ENCODE results near the gene GINS3. TPM values are rescaled to one million over a fixed set of nuclear protein-coding genes. Genes with fewer than 3 reads are reported as not detected.

The GINS3 gene
- 1 to 10 TPM; 1.4 to 3.5 (median 2.2) TPM for total RNA-seq
- total RNA-seq (2013) = 3.7 TPM

DNA sequence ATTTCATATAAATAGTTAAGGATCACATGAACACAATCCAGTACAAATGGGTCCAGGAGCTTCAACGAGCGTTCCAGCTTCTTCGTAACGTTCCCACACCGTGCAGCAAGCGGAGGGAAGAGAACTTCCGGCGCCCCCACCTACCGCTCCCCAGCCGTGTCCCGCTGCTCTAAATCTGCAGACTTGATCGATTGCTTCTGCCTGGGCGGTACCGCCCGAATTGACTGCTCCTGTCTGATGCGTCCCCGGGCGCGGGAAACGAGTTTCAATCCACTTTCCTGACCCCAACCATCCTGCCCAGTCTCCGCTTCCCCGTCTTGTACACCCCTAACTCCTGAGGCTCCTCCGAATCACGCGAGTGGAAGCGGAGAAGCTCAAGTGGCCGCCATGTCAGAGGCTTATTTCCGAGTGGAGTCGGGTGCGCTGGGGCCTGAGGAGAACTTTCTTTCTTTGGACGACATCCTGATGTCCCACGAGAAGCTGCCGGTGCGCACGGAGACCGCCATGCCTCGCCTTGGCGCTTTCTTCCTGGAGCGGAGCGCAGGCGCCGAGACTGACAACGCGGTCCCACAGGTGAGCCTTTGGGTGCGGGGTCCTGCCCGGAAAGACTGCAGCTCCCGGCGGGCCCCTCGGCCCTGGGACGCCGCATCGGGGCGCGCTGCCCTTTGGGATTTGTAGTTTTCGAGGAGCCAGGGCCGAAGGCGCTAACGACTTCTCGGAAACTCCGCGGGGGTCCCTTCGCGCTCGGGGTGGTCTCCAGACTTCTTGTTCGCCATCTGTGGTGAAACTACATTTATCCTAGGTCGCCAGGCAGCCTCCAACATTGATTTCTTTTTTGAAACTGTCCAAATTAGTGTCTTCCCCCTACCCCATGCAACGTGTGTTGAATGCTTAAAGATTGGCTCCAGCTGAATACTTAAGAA lies at the start of gene GINS3:
GINS3 (plus strand) TSS at position 257 of the 923 bp plus-strand sequence; CDS start at position 388, 131 bp downstream.
- peaks cover 9 to 14% of the 10 kb centered on the region in 2 donors for H3K4me1 Mint-ChIP-seq
- WGBS (ENCODE audit: insufficient coverage) = under 1% methylated on average over 66 of the region's 67 CpGs
- peak within 1 kb of the TSS; percentile 89 to 93 for H3K27ac Mint-ChIP-seq
- Histone ChIP-seq H3K36me3 (ENCODE audit: control insufficient read depth, insufficient read depth, low read length) (no peaks in the 10 kb centered on the region), H3K9me3 (ENCODE audit: control insufficient read depth, insufficient read depth, low read length) (no peaks in the 10 kb centered on the region), H3K4me1 (ENCODE audit: control insufficient read depth, insufficient read depth, low read length) (peaks cover 10% of the 10 kb centered on the region), H3K4me3 (ENCODE audit: low read length) (peak within 1 kb of the TSS; percentile 92), H3K27me3 (ENCODE audit: control insufficient read depth, insufficient read depth, low read length) (no peaks in the 10 kb centered on the region), H3K27ac (ENCODE audit: low read length) (peak within 1 kb of the TSS; percentile 38)
- intact Hi-C loops (cut with micrococcal nuclease) = no loop called here
- DNase-seq (peak; percentile 70 to 87), ATAC-seq (peak; percentile 94 to 96 (median 95))
- TF ChIP-seq, protein P1, sequence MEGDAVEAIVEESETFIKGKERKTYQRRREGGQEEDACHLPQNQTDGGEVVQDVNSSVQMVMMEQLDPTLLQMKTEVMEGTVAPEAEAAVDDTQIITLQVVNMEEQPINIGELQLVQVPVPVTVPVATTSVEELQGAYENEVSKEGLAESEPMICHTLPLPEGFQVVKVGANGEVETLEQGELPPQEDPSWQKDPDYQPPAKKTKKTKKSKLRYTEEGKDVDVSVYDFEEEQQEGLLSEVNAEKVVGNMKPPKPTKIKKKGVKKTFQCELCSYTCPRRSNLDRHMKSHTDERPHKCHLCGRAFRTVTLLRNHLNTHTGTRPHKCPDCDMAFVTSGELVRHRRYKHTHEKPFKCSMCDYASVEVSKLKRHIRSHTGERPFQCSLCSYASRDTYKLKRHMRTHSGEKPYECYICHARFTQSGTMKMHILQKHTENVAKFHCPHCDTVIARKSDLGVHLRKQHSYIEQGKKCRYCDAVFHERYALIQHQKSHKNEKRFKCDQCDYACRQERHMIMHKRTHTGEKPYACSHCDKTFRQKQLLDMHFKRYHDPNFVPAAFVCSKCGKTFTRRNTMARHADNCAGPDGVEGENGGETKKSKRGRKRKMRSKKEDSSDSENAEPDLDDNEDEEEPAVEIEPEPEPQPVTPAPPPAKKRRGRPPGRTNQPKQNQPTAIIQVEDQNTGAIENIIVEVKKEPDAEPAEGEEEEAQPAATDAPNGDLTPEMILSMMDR (IDR thresholded peaks at IDR 0.05) = no peak
- no peaks in the 10 kb centered on the region for H3K9me3 Mint-ChIP-seq
- H3K4me3 Mint-ChIP-seq = peak within 1 kb of the TSS; percentile 100
- H3K36me3 Mint-ChIP-seq = no peaks in the 10 kb centered on the region
- H3K27me3 Mint-ChIP-seq (ENCODE audit: low read depth in 2 of 2) = peaks cover 9 to 10% of the 10 kb centered on the region in 2 donors

DNA sequence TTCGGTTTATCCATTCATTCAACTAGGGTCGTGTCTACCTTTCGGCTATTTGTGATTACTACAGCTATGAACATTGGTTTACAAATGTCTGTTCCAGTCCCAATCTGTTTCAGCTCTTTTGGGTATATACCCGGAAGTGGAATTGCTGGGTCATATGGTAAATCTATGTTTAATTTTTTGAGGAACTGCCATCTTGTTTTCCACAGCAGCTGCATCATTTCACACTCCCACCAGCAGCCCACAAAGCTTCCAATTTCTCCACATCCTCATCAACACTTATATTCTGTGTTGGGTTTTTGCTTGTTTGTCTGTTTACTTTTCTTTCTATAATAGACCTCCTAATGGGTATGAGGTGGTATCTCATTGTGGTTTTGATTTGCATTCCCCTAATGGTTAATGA lies 48.7 kb upstream of the GINS3 start:
- Mint-ChIP-seq H3K36me3 (no peaks in the 10 kb centered on the region), H3K27me3 (ENCODE audit: low read depth in 2 of 2) (peaks cover 23 to 28% of the 10 kb centered on the region in 2 donors), H3K4me3 (no peak overlapping the region), H3K27ac (no peak overlapping the region), H3K4me1 (no peaks in the 10 kb centered on the region), H3K9me3 (no peaks in the 10 kb centered on the region)
- WGBS (ENCODE audit: insufficient coverage) = 97% methylated on average over 3 of the region's 4 CpGs
- Histone ChIP-seq H3K4me1 (ENCODE audit: control insufficient read depth, insufficient read depth, low read length) (no peaks in the 10 kb centered on the region), H3K36me3 (ENCODE audit: control insufficient read depth, insufficient read depth, low read length) (no peaks in the 10 kb centered on the region), H3K9me3 (ENCODE audit: control insufficient read depth, insufficient read depth, low read length) (no peaks in the 10 kb centered on the region), H3K27ac (ENCODE audit: low read length) (no peak overlapping the region), H3K27me3 (ENCODE audit: control insufficient read depth, insufficient read depth, low read length) (peaks cover 3% of the 10 kb centered on the region), H3K4me3 (ENCODE audit: low read length) (no peak overlapping the region)
- TF ChIP-seq, protein P1 (IDR thresholded peaks at IDR 0.05) = no peak
- intact Hi-C loops (cut with micrococcal nuclease) = no loop called here
- ATAC-seq (no peak), DNase-seq (no peak)

DNA sequence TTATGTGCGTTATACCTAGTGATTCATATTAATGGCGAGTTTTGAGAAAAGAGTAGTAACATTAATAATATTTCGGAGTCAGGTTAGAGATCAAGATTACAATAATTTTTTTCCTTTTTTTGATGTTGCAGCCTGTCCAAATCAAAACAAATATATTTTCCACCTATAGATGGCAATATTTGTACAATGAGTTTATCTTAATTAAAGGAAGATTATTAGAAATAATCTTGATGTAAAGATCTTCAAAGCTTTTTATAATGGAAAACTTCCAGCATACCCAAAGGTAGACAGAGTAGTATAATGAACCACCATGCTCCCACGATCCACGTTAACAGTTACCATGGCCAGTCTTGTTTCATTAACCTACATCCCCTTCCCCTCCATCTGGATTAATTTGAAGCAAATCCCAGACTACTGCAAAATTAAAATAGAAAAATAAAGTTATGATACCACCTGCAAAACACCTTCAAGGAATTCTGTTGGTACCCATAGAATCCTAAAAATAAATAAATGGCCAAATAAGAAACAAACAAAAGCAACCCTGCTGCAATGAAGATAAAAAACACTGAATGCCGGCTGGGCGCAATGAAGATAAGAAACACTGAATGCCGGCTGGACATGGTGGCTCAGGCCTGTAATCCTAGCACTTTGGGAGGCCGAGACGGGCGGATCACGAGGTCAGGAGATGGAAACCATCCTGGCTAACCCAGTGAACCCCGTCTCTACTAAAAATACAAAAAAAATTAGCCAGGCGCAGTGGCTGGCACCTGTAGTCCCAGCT lies 46.5 kb upstream of the GINS3 start:
- H3K4me1 ChIP-seq (ENCODE audit: control insufficient read depth, insufficient read depth, low read length) = no peaks in the 10 kb centered on the region
- TF ChIP-seq, protein P1 (IDR thresholded peaks at IDR 0.05) = peak; percentile 8
- Mint-ChIP-seq H3K27ac (no peak overlapping the region), H3K36me3 (no peaks in the 10 kb centered on the region), H3K4me3 (no peak overlapping the region), H3K9me3 (no peaks in the 10 kb centered on the region), H3K27me3 (ENCODE audit: low read depth in 2 of 2) (peaks cover 37 to 50% of the 10 kb centered on the region in 2 donors), H3K4me1 (no peaks in the 10 kb centered on the region)
- ATAC-seq = no peak
- no peak overlapping the region for H3K27ac ChIP-seq (ENCODE audit: low read length)
- no peaks in the 10 kb centered on the region for H3K9me3 ChIP-seq (ENCODE audit: control insufficient read depth, insufficient read depth, low read length)
- DNase-seq = no peak
- H3K4me3 ChIP-seq (ENCODE audit: low read length) = no peak overlapping the region
- no peaks in the 10 kb centered on the region for H3K36me3 ChIP-seq (ENCODE audit: control insufficient read depth, insufficient read depth, low read length)
- WGBS (ENCODE audit: insufficient coverage) = 86% methylated on average over 10 of the region's 14 CpGs
- peaks cover 6% of the 10 kb centered on the region for H3K27me3 ChIP-seq (ENCODE audit: control insufficient read depth, insufficient read depth, low read length)
- intact Hi-C loops (cut with micrococcal nuclease) = no loop called here
